ENCODE measurements around the gene NEURL3.

- no peak for TF ChIP-seq TCF4 (CRISPR knock-in tag; IDR thresholded peaks at IDR 0.05; ENCODE audit: borderline replicate concordance)
- no peak for TF ChIP-seq ESRRG (CRISPR knock-in tag; IDR thresholded peaks at IDR 0.05)
- TF ChIP-seq ZFP30 (CRISPR knock-in tag; IDR thresholded peaks at IDR 0.05): no peak
- TF ChIP-seq ARNTL (CRISPR knock-in tag; IDR thresholded peaks at IDR 0.05; ENCODE audit: borderline replicate concordance, low read depth): no peak
- TF ChIP-seq GLIS3 (CRISPR knock-in tag; IDR thresholded peaks at IDR 0.05): no peak
- no peak for TF ChIP-seq ZNF565 (CRISPR knock-in tag; conservative IDR thresholded peaks at IDR 0.05; ENCODE audit: low read depth)
- TF ChIP-seq CSDC2 (CRISPR knock-in tag; IDR thresholded peaks at IDR 0.05): no peak
- no peak for TF ChIP-seq PATZ1 (CRISPR knock-in tag; IDR thresholded peaks at IDR 0.05; ENCODE audit: borderline replicate concordance)
- no peak for TF ChIP-seq ZC3H10 (CRISPR knock-in tag; IDR thresholded peaks at IDR 0.05)
Measured at GRCh38 chr2:96506907-96507240, 1.7 kb upstream of the NEURL3 start.

Measured in SK-N-SH treated with all-trans-retinoic acid at 6 μM for 48 hours (cell line).